RWPE2 (cell line): ENCODE results near the gene LAMA2.

ENCODE experiments used
- ATAC-seq: fragments of 200-7000 bp; cut with Tn5 transposase; 3 replicates; pipeline ENCODE4 v1.9.1; 2021; ENCODE audit warnings: low read depth
- DNase-seq: peaks from one replicate; pipeline ENCODE4 v3.0.0-alpha.2; 2020; ENCODE audit warnings: low spot score
- H3K27ac ChIP-seq: fragments of 450-650 bp; 2 replicates; pipeline ENCODE4 v1.5.1; 2017; ENCODE audit warnings: mild to moderate bottlenecking; ENCODE audit not compliant: poor library complexity, severe bottlenecking
- H3K27me3 ChIP-seq: fragments of 250-450 bp; sonication (Bioruptor Pico); 2 replicates; pipeline ENCODE4 v1.5.1; 2021; ENCODE audit warnings: mild to moderate bottlenecking, moderate library complexity; ENCODE audit not compliant: insufficient read depth, poor library complexity, severe bottlenecking
- H3K36me3 ChIP-seq: fragments of 250-450 bp; sonication (Bioruptor Pico); 2 replicates; pipeline ENCODE4 v1.5.1; 2020; ENCODE audit warnings: low read depth, mild to moderate bottlenecking, moderate library complexity
- H3K4me1 ChIP-seq: fragments of 250-450 bp; sonication (Bioruptor Pico); 2 replicates; pipeline ENCODE4 v1.5.1; 2021; ENCODE audit warnings: mild to moderate bottlenecking, moderate library complexity; ENCODE audit not compliant: insufficient read depth, poor library complexity, severe bottlenecking
- H3K4me3 ChIP-seq: fragments of 250-450 bp; sonication (Bioruptor Pico); 2 replicates; pipeline ENCODE4 v1.5.1; 2021; ENCODE audit warnings: mild to moderate bottlenecking, moderate library complexity; ENCODE audit not compliant: severe bottlenecking
- H3K9me3 ChIP-seq: fragments of 250-450 bp; sonication (Bioruptor Pico); 2 replicates; pipeline ENCODE4 v1.5.1; 2021; ENCODE audit warnings: mild to moderate bottlenecking, moderate library complexity; ENCODE audit not compliant: severe bottlenecking
- TF ChIP-seq, protein P1 (sequence below): fragments of 450-650 bp; IDR thresholded peaks from one replicate; pipeline ENCODE4 v1.5.1; 2017; ENCODE audit warnings: mild to moderate bottlenecking, moderate library complexity; ENCODE audit not compliant: poor library complexity, severe bottlenecking

The LAMA2 gene

GRCh38 chr6:129320892-129321291 is 438.0 kb downstream of the LAMA2 start:
- DNase-seq (no peak), ATAC-seq (no peak)
- Histone ChIP-seq H3K27me3 (no peaks in the 10 kb centered on the region), H3K36me3 (no peaks in the 10 kb centered on the region), H3K27ac (no peak overlapping the region), H3K4me1 (peaks cover 9% of the 10 kb centered on the region), H3K4me3 (no peak overlapping the region), H3K9me3 (no peaks in the 10 kb centered on the region)
- TF ChIP-seq, protein P1, sequence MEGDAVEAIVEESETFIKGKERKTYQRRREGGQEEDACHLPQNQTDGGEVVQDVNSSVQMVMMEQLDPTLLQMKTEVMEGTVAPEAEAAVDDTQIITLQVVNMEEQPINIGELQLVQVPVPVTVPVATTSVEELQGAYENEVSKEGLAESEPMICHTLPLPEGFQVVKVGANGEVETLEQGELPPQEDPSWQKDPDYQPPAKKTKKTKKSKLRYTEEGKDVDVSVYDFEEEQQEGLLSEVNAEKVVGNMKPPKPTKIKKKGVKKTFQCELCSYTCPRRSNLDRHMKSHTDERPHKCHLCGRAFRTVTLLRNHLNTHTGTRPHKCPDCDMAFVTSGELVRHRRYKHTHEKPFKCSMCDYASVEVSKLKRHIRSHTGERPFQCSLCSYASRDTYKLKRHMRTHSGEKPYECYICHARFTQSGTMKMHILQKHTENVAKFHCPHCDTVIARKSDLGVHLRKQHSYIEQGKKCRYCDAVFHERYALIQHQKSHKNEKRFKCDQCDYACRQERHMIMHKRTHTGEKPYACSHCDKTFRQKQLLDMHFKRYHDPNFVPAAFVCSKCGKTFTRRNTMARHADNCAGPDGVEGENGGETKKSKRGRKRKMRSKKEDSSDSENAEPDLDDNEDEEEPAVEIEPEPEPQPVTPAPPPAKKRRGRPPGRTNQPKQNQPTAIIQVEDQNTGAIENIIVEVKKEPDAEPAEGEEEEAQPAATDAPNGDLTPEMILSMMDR = no peak

DNA sequence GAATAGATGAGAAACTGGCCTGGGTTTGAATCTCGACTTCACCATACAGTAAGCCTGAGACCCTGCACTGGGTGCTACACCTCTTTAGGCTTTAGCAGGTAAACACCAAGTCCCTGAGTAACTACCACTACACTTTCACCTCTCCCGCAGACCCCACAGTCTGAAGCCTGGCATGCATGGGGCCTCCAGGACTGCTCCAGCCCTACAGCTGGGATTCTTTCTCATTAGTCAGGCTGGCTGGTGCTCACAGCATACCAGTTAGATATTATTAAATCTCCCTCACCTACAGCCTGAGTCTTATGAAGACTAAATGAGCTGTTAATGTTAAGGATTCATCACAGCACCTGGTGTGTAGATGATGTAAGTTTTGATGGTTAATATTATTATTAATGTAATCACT is 438.4 kb downstream of the LAMA2 start:
- H3K9me3 ChIP-seq = no peaks in the 10 kb centered on the region
- H3K27me3 ChIP-seq = no peaks in the 10 kb centered on the region
- ATAC-seq (no peak), DNase-seq (no peak)
- H3K4me1 ChIP-seq = peaks cover 9% of the 10 kb centered on the region
- H3K27ac ChIP-seq = no peak overlapping the region
- no peak overlapping the region for H3K4me3 ChIP-seq
- H3K36me3 ChIP-seq = no peaks in the 10 kb centered on the region
- TF ChIP-seq, protein P1 = no peak

DNA sequence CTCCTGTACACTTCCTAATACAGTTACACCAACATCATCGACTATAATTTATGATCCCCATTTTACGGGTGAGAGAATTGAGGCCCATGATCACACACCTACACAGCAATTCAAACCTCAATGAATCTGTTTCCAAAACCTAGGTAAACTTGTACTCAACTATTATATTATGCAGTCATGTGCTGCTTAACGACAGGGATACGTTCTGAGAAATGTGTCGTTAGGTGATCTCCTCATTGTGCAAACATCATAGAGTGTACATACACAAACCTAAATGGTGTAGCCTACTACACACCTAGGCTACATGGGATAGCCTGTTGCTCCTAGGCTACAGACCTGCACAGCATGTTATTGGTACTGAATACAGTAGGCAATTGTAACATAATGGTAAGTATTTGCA is 441.4 kb downstream of the LAMA2 start:
- TF ChIP-seq, protein P1 = no peak
- ATAC-seq (no peak), DNase-seq (no peak)
- Histone ChIP-seq H3K4me3 (no peak overlapping the region), H3K36me3 (no peaks in the 10 kb centered on the region), H3K27me3 (no peaks in the 10 kb centered on the region), H3K27ac (no peak overlapping the region), H3K9me3 (no peaks in the 10 kb centered on the region), H3K4me1 (no peaks in the 10 kb centered on the region)

- peaks cover 3% of the 10 kb centered on the region for H3K9me3 ChIP-seq
- H3K27ac ChIP-seq = no peak overlapping the region
- DNase-seq = no peak
- no peak for ATAC-seq
- no peaks in the 10 kb centered on the region for H3K36me3 ChIP-seq
- TF ChIP-seq, protein P1 = no peak
- no peak overlapping the region for H3K4me3 ChIP-seq
- H3K27me3 ChIP-seq = no peaks in the 10 kb centered on the region
- no peaks in the 10 kb centered on the region for H3K4me1 ChIP-seq
Observed at GRCh38 chr6:129329678-129330077, 446.7 kb downstream of the LAMA2 start.

DNA sequence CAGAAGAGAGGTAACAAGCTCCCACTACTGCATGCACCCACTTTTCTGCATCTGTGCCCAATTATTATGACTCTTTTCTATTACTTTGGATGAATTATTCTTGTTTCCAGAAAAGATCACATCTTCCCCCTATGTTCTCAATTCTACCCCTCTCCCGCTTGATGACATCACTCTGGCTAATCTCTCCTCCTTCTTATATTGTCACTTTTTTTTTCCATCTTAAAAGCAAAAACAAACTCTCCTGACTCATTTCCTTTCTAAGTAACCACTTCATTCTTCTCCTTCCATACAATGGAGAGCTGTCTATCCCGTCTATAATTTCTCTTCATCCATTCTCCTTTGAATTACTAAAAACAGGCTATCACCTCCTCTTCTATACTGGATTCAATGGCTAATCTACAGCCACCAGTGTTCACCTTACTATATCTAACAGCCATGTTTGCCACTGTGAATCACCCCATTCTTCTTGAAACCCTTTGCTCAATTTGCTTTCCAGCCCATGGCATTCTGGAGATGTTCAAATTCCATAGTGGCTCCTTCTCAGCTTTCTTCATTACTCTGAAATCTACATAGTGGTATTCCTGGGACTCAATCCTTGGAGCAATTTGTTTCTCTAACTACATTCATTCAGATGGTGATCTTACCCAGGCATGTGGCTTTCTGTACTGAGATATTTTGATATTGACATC is 448.7 kb downstream of the LAMA2 start:
- ATAC-seq (peak; percentile 38; the same call in 1 of the 3 replicates), DNase-seq (no peak)
- H3K27me3 ChIP-seq = no peaks in the 10 kb centered on the region
- H3K27ac ChIP-seq = no peak overlapping the region
- H3K36me3 ChIP-seq = no peaks in the 10 kb centered on the region
- TF ChIP-seq, protein P1 = no peak
- no peaks in the 10 kb centered on the region for H3K4me1 ChIP-seq
- peaks cover 3% of the 10 kb centered on the region for H3K9me3 ChIP-seq
- H3K4me3 ChIP-seq = no peak overlapping the region
